HG03039 (cell line): Measurements from ENCODE around the gene TGFBR3L.
A peak's percentile ranks its signal among the peaks of the same experiment; 100 is the strongest.
"Not testable (repeated sequence)": the region's sequence is repeated elsewhere in the genome, so short reads cannot be mapped to it uniquely, and the experiment has no call there.

Experiments used
- ATAC-seq: cut with Tn5 transposase; IDR thresholded peaks from one replicate; pipeline ENCODE4 v1.9.1; 2021; ENCODE audit warnings: mild to moderate bottlenecking, moderate library complexity; ENCODE audit not compliant: unreplicated experiment

TGFBR3L gene

GRCh38 chr19:7916103-7916954, 1.7 kb downstream of the TGFBR3L start:
- no peak for ATAC-seq

GRCh38 chr19:7916955-7917266, 2.3 kb downstream of the TGFBR3L start:
- no peak for ATAC-seq

GRCh38 chr19:7917267-7918061, 2.8 kb downstream of the TGFBR3L start:
- ATAC-seq = no peak

- not testable (repeated sequence) for ATAC-seq
Measured at GRCh38 chr19:7918062-7918614, 3.5 kb downstream of the TGFBR3L start.

- no peak for ATAC-seq
Measured at GRCh38 chr19:7918615-7919421, 4.2 kb downstream of the TGFBR3L start.

- ATAC-seq = peak; percentile 49
Measured at GRCh38 chr19:7919610-7920518, 5.2 kb downstream of the TGFBR3L start, which contains the start of gene SNAPC2. Gene SNAPC2, plus strand, starts transcription at chr19:7920338. Its CDS starts 29 bp downstream, at chr19:7920367.

- ATAC-seq = peak; percentile 40
Measured at GRCh38 chr19:7920519-7921301, 6.1 kb downstream of the TGFBR3L start.

- no peak for ATAC-seq
Measured at GRCh38 chr19:7921302-7921966, 6.8 kb downstream of the TGFBR3L start.

- ATAC-seq = no peak
Measured at GRCh38 chr19:7921967-7922835, 7.6 kb downstream of the TGFBR3L start.

GRCh38 chr19:7922836-7923195, 8.2 kb downstream of the TGFBR3L start:
- no peak for ATAC-seq

GRCh38 chr19:7923295-7924191, 8.9 kb downstream of the TGFBR3L start:
- no peak for ATAC-seq

GRCh38 chr19:7924241-7924640, 9.6 kb downstream of the TGFBR3L start:
- ATAC-seq = no peak

GRCh38 chr19:7924651-7925170, 10.1 kb downstream of the TGFBR3L start:
- ATAC-seq = no peak

- no peak for ATAC-seq
Measured at GRCh38 chr19:7925171-7925851, 10.7 kb downstream of the TGFBR3L start.

- no peak for ATAC-seq
Measured at GRCh38 chr19:7926021-7926726, 11.5 kb downstream of the TGFBR3L start, which contains the start of gene CTXN1. Gene CTXN1, minus strand, starts transcription at chr19:7926135. Its CDS starts 597 bp downstream, at chr19:7925538.
